Calu3 (cell line): ENCODE data around the gene SLC17A8. TPM values are rescaled to one million over a fixed set of nuclear protein-coding genes. Genes with fewer than 3 reads are reported as not detected.
"Not testable (repeated sequence)": the region's sequence is repeated elsewhere in the genome, so short reads cannot be mapped to it uniquely, and the experiment has no call there.

Source experiments
- BruUV-seq: library from RNA; stranded (reverse); fragments of 400-500 nt; replicated peaks from 2 replicates; lab custom pipeline; 2021; lab: Mats Ljungman, UMichigan
- CTCF ChIA-PET: fragments of 300-600 bp; sonication (Branson Sonifier 250); formaldehyde crosslinking; loops from one replicate; lab custom pipeline; 2022; ENCODE audit warnings: antibody characterized with exemption; lab: Charles Lee
- DNase-seq: peaks from one replicate; pipeline ENCODE4 v3.0.0; 2022
- H3K27ac Mint-ChIP-seq: one replicate; pipeline ENCODE4 v1.8.0; 2022; ENCODE audit warnings: mixed read lengths; ENCODE audit not compliant: unreplicated experiment
- H3K27me3 Mint-ChIP-seq: one replicate; pipeline ENCODE4 v1.8.0; 2022; ENCODE audit warnings: mixed read lengths; ENCODE audit not compliant: unreplicated experiment
- H3K36me3 Mint-ChIP-seq: one replicate; pipeline ENCODE4 v1.8.0; 2022; ENCODE audit warnings: mild to moderate bottlenecking, moderate library complexity, mixed read lengths; ENCODE audit not compliant: insufficient read depth, unreplicated experiment
- H3K4me1 Mint-ChIP-seq: one replicate; pipeline ENCODE4 v1.8.0; 2022; ENCODE audit warnings: mild to moderate bottlenecking, low read depth, mixed read lengths; ENCODE audit not compliant: unreplicated experiment
- H3K4me3 Mint-ChIP-seq: one replicate; pipeline ENCODE4 v1.8.0; 2022; ENCODE audit warnings: mild to moderate bottlenecking, low read depth, moderate library complexity, mixed read lengths; ENCODE audit not compliant: unreplicated experiment
- H3K9me3 Mint-ChIP-seq: one replicate; pipeline ENCODE4 v1.8.0; 2022; ENCODE audit warnings: low read depth, mixed read lengths; ENCODE audit not compliant: unreplicated experiment
- intact Hi-C: fragments of 100-400 bp; cut with micrococcal nuclease; formaldehyde crosslinking; loops from one replicate; pipeline ENCODE4 v1.10.0; 2022; ENCODE audit not compliant: unreplicated experiment
- total RNA-seq: library from RNA; stranded (reverse); gene quantifications from 2 replicates; pipeline ENCODE4 v1.2.3, GENCODE V29; 2022
- TF ChIP-seq, protein P1 (sequence below): fragments of 200-600 bp; IDR thresholded peaks from one replicate; pipeline ENCODE4 v1.8.0; 2022; ENCODE audit warnings: antibody characterized with exemption; ENCODE audit not compliant: unreplicated experiment

SLC17A8 gene
- total RNA-seq, 1 experiment from 2014 or later: not detected

DNA sequence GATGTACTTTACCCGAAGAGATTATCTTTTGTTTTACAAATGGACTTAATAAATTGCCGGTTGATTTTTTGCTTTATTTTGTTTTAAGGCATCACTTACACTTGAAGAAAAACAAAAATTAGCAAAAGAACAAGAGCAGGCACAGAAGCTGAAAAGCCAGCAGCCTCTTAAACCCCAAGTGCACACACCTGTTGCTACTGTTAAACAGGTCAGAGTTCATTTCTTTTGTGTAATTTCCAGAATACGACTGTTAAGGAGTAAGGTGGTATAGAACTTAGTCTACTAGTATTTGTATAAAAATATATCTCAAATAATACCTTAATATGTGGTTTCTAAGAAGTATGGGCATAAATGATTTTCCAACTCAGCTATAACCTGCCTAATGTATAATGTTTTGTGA, 19.6 kb upstream of the SLC17A8 start:
- H3K36me3 Mint-ChIP-seq: peaks cover 5% of the 10 kb centered on the region
- no peak overlapping the region for H3K4me3 Mint-ChIP-seq
- H3K9me3 Mint-ChIP-seq: no peaks in the 10 kb centered on the region
- H3K4me1 Mint-ChIP-seq: no peaks in the 10 kb centered on the region
- TF ChIP-seq, protein P1, sequence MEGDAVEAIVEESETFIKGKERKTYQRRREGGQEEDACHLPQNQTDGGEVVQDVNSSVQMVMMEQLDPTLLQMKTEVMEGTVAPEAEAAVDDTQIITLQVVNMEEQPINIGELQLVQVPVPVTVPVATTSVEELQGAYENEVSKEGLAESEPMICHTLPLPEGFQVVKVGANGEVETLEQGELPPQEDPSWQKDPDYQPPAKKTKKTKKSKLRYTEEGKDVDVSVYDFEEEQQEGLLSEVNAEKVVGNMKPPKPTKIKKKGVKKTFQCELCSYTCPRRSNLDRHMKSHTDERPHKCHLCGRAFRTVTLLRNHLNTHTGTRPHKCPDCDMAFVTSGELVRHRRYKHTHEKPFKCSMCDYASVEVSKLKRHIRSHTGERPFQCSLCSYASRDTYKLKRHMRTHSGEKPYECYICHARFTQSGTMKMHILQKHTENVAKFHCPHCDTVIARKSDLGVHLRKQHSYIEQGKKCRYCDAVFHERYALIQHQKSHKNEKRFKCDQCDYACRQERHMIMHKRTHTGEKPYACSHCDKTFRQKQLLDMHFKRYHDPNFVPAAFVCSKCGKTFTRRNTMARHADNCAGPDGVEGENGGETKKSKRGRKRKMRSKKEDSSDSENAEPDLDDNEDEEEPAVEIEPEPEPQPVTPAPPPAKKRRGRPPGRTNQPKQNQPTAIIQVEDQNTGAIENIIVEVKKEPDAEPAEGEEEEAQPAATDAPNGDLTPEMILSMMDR: no peak
- H3K27me3 Mint-ChIP-seq: no peaks in the 10 kb centered on the region
- no peak overlapping the region for H3K27ac Mint-ChIP-seq
- BruUV-seq: no TSS peak
- CTCF ChIA-PET: interaction anchor here (0.5 kb wide), 1 partner anchor 15 kb away, joined by 4 read pairs; no protein-coding TSS in a partner anchor
- intact Hi-C loops: loop anchor here (5.0 kb wide), 1 partner anchor 105 kb away; no protein-coding TSS in a partner anchor
- no peak for DNase-seq

GRCh38 chr12:100337727-100338126, 19.1 kb upstream of the SLC17A8 start:
- CTCF ChIA-PET: no interaction called here
- Mint-ChIP-seq H3K27ac (no peak overlapping the region), H3K4me1 (no peaks in the 10 kb centered on the region), H3K9me3 (no peaks in the 10 kb centered on the region), H3K27me3 (no peaks in the 10 kb centered on the region), H3K36me3 (peaks cover 4% of the 10 kb centered on the region), H3K4me3 (no peak overlapping the region)
- DNase-seq: no peak
- BruUV-seq: no TSS peak
- intact Hi-C loops: loop anchor here (5.0 kb wide), 1 partner anchor 105 kb away; no protein-coding TSS in a partner anchor
- TF ChIP-seq, protein P1: no peak

- CTCF ChIA-PET: no interaction called here
These were observed 17.8 kb upstream of the SLC17A8 start for GRCh38 chr12:100339071-100339470.

GRCh38 chr12:100342897-100343296, 14.0 kb upstream of the SLC17A8 start:
- intact Hi-C loops, H3K4me1 Mint-ChIP-seq, BruUV-seq, H3K36me3 Mint-ChIP-seq, DNase-seq, H3K27me3 Mint-ChIP-seq, H3K4me3 Mint-ChIP-seq, CTCF ChIA-PET, H3K27ac Mint-ChIP-seq, H3K9me3 Mint-ChIP-seq: not testable (repeated sequence)

More at GRCh38 chr12:100339071-100339470, 17.8 kb upstream of the SLC17A8 start:
- intact Hi-C loops: loop anchor here (5.0 kb wide), 1 partner anchor 107 kb away; no protein-coding TSS in a partner anchor
- no peaks in the 10 kb centered on the region for H3K4me1 Mint-ChIP-seq
- H3K36me3 Mint-ChIP-seq: no peaks in the 10 kb centered on the region
- H3K27me3 Mint-ChIP-seq: no peaks in the 10 kb centered on the region
- BruUV-seq: no TSS peak
- no peaks in the 10 kb centered on the region for H3K9me3 Mint-ChIP-seq
- H3K27ac Mint-ChIP-seq: no peak overlapping the region
- DNase-seq: no peak
- H3K4me3 Mint-ChIP-seq: no peak overlapping the region
- TF ChIP-seq, protein P1: no peak

DNA sequence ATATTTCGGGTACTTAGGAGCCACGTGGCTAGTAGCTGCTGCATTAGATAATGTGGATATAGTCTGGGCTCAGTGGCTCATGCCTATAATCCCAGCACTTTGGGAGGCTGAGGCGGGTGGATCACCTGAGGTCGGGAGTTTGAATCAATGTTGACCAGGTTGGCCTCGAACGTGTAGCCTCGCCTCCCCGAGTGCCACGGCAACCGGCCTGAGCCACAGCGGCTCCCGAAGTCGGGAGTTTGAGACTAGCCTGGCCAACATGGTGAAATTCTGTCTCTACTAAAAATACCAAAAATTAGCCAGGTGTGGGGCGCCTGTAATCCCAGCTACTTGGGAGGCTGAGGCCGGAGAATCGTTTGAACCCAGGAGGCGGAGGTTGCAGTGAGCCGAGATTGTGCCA, 12.5 kb upstream of the SLC17A8 start:
- H3K36me3 Mint-ChIP-seq, BruUV-seq, H3K4me3 Mint-ChIP-seq, H3K9me3 Mint-ChIP-seq, H3K27ac Mint-ChIP-seq, DNase-seq, H3K27me3 Mint-ChIP-seq, intact Hi-C loops, H3K4me1 Mint-ChIP-seq: not testable (repeated sequence)
- CTCF ChIA-PET: interaction anchor here (0.5 kb wide), 2 partner anchors 33 to 271 kb away, joined by 3 to 4 read pairs; no protein-coding TSS in a partner anchor
